ENCODE results near the gene H6PD. TPM values are rescaled to one million over a fixed set of nuclear protein-coding genes. Genes with fewer than 3 reads are reported as not detected.

The H6PD gene
- total and polyA plus RNA-seq, 9 of the 15 experiments (the other 6 are each of a cell fraction or from before 2014, with no cell fraction given) = 0.04 to 2.5 (median 0.95) TPM

- WGBS (ENCODE audit: insufficient coverage, low coverage, missing lambda C conversion rate) = under 1% methylated on average over 24 of the region's 24 CpGs
- Histone ChIP-seq H3K36me3 (ENCODE audit: control insufficient read depth, insufficient read depth, low read length) (no peaks in the 10 kb centered on the region), H3K9me3 (replicated peaks; ENCODE audit: control insufficient read depth, insufficient read depth, low read depth, low read length) (no peaks in the 10 kb centered on the region), H3K9me1 (ENCODE audit: control insufficient read depth, insufficient read depth, low read length) (no peaks in the 10 kb centered on the region), H3K9ac (ENCODE audit: insufficient read depth in 1 of 2, low read depth in 2 of 2, low read length in 2 of 2) (no peak overlapping the region), H3K4me2 (ENCODE audit: insufficient read depth, low read length) (no peak overlapping the region), H3K27ac (ENCODE audit: extremely low read depth, low read depth, low read length) (no peak overlapping the region), H3K4me3 (no peak overlapping the region), H3K27me3 (ENCODE audit: control insufficient read depth in 2 of 2, insufficient read depth in 2 of 2, low read length in 2 of 2) (peaks cover 76 to 91% of the 10 kb centered on the region in 2 experiments), H3K79me2 (ENCODE audit: control insufficient read depth, insufficient read depth, low read length) (no peaks in the 10 kb centered on the region), H4K20me1 (replicated peaks; ENCODE audit: control insufficient read depth, insufficient read depth, low read length) (peaks cover 22% of the 10 kb centered on the region), H3K4me1 (replicated peaks in 1 of 2; ENCODE audit: control insufficient read depth in 2 of 2, insufficient read depth in 2 of 2, low read length in 2 of 2) (peaks cover 0 to 3% of the 10 kb centered on the region in 2 experiments; a peak in 1 of 5 replicates), H2AFZ (ENCODE audit: low read depth, low read length) (no peak overlapping the region)
- TF ChIP-seq ZNF318 (IDR thresholded peaks at IDR 0.05; ENCODE audit: borderline replicate concordance in 1 of 2, low read depth in 1 of 2) (no peak), ZNF263 (CRISPR knock-in tag; IDR thresholded peaks at IDR 0.05; ENCODE audit: borderline replicate concordance) (peak; percentile 72)
- CTCF ChIA-PET (ENCODE audit: low intra/inter-chr PET ratio) = no interaction called here
- POLR2A ChIA-PET = interaction anchor here (0.6 to 1.3 kb wide), 4 partner anchors 35 to 281 kb away, joined by 3 to 5 read pairs (median 3); no protein-coding TSS in a partner anchor
- no TSS peak for BruUV-seq (replicated peaks)
- ATAC-seq (no peak), FAIRE-seq (no peak), DNase-seq (ENCODE audit: extremely low read depth in 1 of 4, low spot score in 3 of 4) (no peak)
- intact Hi-C loops (cut with micrococcal nuclease) = no loop called here
- in situ Hi-C loops (cut with MboI) = no loop called here
These were observed 33.0 kb upstream of the H6PD start for GRCh38 chr1:9201401-9202239.
